CD4-positive, alpha-beta T cell treated with Interleukin-6 for 4 hours (primary cell): Measurements from ENCODE around the gene VTCN1.
A peak's percentile ranks its signal among the peaks of the same experiment; 100 is the strongest.
"Not testable (repeated sequence)": the region's sequence is repeated elsewhere in the genome, so short reads cannot be mapped to it uniquely, and the experiment has no call there.

Source experiments
- DNase-seq: peaks from one replicate; pipeline ENCODE4 v3.0.0-alpha.2; 2020; ENCODE audit warnings: mixed read lengths

The VTCN1 gene

GRCh38 chr1:117121589-117122329 is 89.0 kb downstream of the VTCN1 start, which contains the start of gene TRIM45:
Gene TRIM45 (minus strand): TSS chr1:117121749. CDS start chr1:117121201, 548 bp downstream.
- DNase-seq, result peak; percentile 89

- no peak for DNase-seq
Observed at GRCh38 chr1:117120774-117121588, 89.7 kb downstream of the VTCN1 start.

GRCh38 chr1:117119144-117119543 is 91.6 kb downstream of the VTCN1 start:
- DNase-seq, result not testable (repeated sequence)

- DNase-seq, result no peak
Observed at GRCh38 chr1:117118137-117118536, 92.6 kb downstream of the VTCN1 start.

- no peak for DNase-seq
Observed at GRCh38 chr1:117117697-117118096, 93.0 kb downstream of the VTCN1 start.

GRCh38 chr1:117116784-117117130 is 94.0 kb downstream of the VTCN1 start:
- no peak for DNase-seq

- no peak for DNase-seq
Observed at GRCh38 chr1:117116090-117116783, 94.5 kb downstream of the VTCN1 start.

- DNase-seq, result no peak
Observed at GRCh38 chr1:117114877-117115276, 95.8 kb downstream of the VTCN1 start.

GRCh38 chr1:117113199-117113598 is 97.5 kb downstream of the VTCN1 start:
- no peak for DNase-seq

- DNase-seq, result no peak
Observed at GRCh38 chr1:117112047-117112717, 98.5 kb downstream of the VTCN1 start.

- DNase-seq, result no peak
Observed at GRCh38 chr1:117110774-117111173, 100.0 kb downstream of the VTCN1 start.

- DNase-seq, result no peak
Observed at GRCh38 chr1:117107364-117107763, 103.4 kb downstream of the VTCN1 start.

GRCh38 chr1:117106478-117106877 is 104.2 kb downstream of the VTCN1 start:
- peak; percentile 27 for DNase-seq

- DNase-seq, result no peak
Observed at GRCh38 chr1:117105722-117106121, 105.0 kb downstream of the VTCN1 start.

- DNase-seq, result no peak
Observed at GRCh38 chr1:117104986-117105385, 105.7 kb downstream of the VTCN1 start.

GRCh38 chr1:117101858-117102257 is 108.9 kb downstream of the VTCN1 start:
- DNase-seq, result not testable (repeated sequence)

- DNase-seq, result no peak
Observed at GRCh38 chr1:117101334-117101733, 109.4 kb downstream of the VTCN1 start.

GRCh38 chr1:117098287-117098890 is 112.3 kb downstream of the VTCN1 start:
- no peak for DNase-seq

- DNase-seq, result no peak
Observed at GRCh38 chr1:117097443-117097842, 113.3 kb downstream of the VTCN1 start.

GRCh38 chr1:117096951-117097408 is 113.7 kb downstream of the VTCN1 start:
- DNase-seq, result no peak

GRCh38 chr1:117094841-117095604 is 115.7 kb downstream of the VTCN1 start:
- no peak for DNase-seq
